Adrenal gland (tissue), 12 donors: Measurements from ENCODE around the gene PACSIN1. TPM values are rescaled to one million over a fixed set of nuclear protein-coding genes. Genes with fewer than 3 reads are reported as not detected.

ENCODE experiments used
- DNase-seq, 7 donors: peaks; one replicate each; pipeline ENCODE4 v3.0.0-alpha.2; 2019 to 2020
- H3K27ac ChIP-seq, 5 donors: fragments of 200-600 bp; sonication (generic) in 4 of 5; 1 replicate in 3 of 5; 2 replicates in 2 of 5; pipeline versions ENCODE4 v1.5.1 to v1.8.0; 2016 to 2020; ENCODE audit warnings: mild to moderate bottlenecking in 1 of 5
- H3K27me3 ChIP-seq: fragments of 200-600 bp; 2 replicates; pipeline ENCODE4 v1.8.0; 2021
- H3K36me3 ChIP-seq, 2 donors: fragments of 200-600 bp; replicated peaks in 1 of 2; 1 replicate in 1 of 2; 2 replicates in 1 of 2; pipeline versions ENCODE4 v1.5.1 to v1.8.0; 2018 to 2022
- H3K4me1 ChIP-seq, 2 donors: fragments of 200-600 bp; replicated peaks in 1 of 2; 1 replicate in 1 of 2; 2 replicates in 1 of 2; pipeline versions ENCODE4 v1.5.1 to v1.8.0; 2018 to 2021
- H3K4me3 ChIP-seq, 4 donors: fragments of 200-600 bp; sonication (generic) in 3 of 4; one replicate each; pipeline ENCODE4 v1.5.1; 2016 to 2018
- H3K9me3 ChIP-seq, 3 donors: fragments of 200-600 bp; sonication (generic) in 1 of 3; replicated peaks in 1 of 3; 1 replicate in 2 of 3; 2 replicates in 1 of 3; pipeline versions ENCODE4 v1.5.1 to v1.8.0; 2016 to 2021
- CTCF ChIP-seq, 6 experiments: fragments of 450-650 bp in 4 of 6; fragments of 200-600 bp in 2 of 6; sonication (generic) in 1 of 6; IDR thresholded peaks; 1 replicate in 5 of 6; 2 replicates in 1 of 6; pipeline versions ENCODE4 v1.5.1 to v1.8.0; 2016 to 2021; ENCODE audit warnings: antibody characterized with exemption in 6 of 6, mild to moderate bottlenecking in 2 of 6, moderate library complexity in 1 of 6
- POLR2A ChIP-seq, 2 donors: fragments of 450-650 bp; IDR thresholded peaks; one replicate each; pipeline ENCODE4 v1.6.1; 2017; ENCODE audit warnings: antibody characterized with exemption in 2 of 2, mild to moderate bottlenecking in 2 of 2, moderate library complexity in 1 of 2
- WGBS, 4 donors: extraction: QIAGEN DNeasy Blood & Tissue Kit in 2 of 4; methylation state at CpG; one replicate each; pipeline versions ENCODE4 v1.1.5 to v1.1.7; 2013 to 2017; 5-methylcytosine and 5-hydroxymethylcytosine counted together
- intact Hi-C, 2 donors: fragments of 100-400 bp; cut with DNase I; formaldehyde crosslinking; loops; one replicate each; pipeline versions ENCODE4 v1.14.1 to v1.15.0; 2022 to 2023
- polyA plus RNA-seq, 3 donors: library from polyadenylated mRNA; stranded (reverse); fragments of 200-250 nt in 2 of 3; fragments of 350-450 nt in 1 of 3; fragmentation: Illumina TruSeq in 1 of 3; extraction: RNeasy Lipid Tissue Mini Kit (QIAGEN cat#74804) in 1 of 3; gene quantifications; one replicate each; pipeline ENCODE4 v1.2.3, GENCODE V29; 2013 to 2014
- total RNA-seq, 9 donors: library from RNA; depleted of rRNA in 4 of 9; stranded (reverse); fragments of >200 nt in 4 of 9; fragments of 120-200 nt in 1 of 9; fragmentation: NEBNext Ultra II Directional in 1 of 9; extraction: Animal tissue kit (Norgen Biotek cat#: 25700) in 1 of 9; gene quantifications; one replicate each; pipeline versions ENCODE4 v1.1.0 to v1.2.4, GENCODE V29; 2013 to 2023
- donor health status: healthy with polysubstance abuse.
- donor health status: Bipolar disorder and iron deficiency.
- donor health status: DM: yes; HTN: yes; CAD: no.
- donor health status: DM: no; HTN: no; CAD: no.
- donor health status: DM: no; HTN: no; CAD: no.
- donor health status: DM: yes; HTN: yes; CAD: no.

Gene PACSIN1
- total and polyA plus RNA-seq, 12 donors = 0.19 to 2.9 (median 0.73) TPM; not detected in 2

- Histone ChIP-seq H3K36me3 (no peaks in the 10 kb centered on the region), H3K9me3 (no peaks in the 10 kb centered on the region), H3K27ac (no peak overlapping the region), H3K27me3 (no peaks in the 10 kb centered on the region), H3K4me1 (no peaks in the 10 kb centered on the region), H3K4me3 (no peak overlapping the region)
- no peak for TF ChIP-seq POLR2A (IDR thresholded peaks at IDR 0.05)
- no peak for TF ChIP-seq CTCF (IDR thresholded peaks at IDR 0.05)
- 26 to 66% (median 34%) methylated on average over 4 to 11 of the region's 11 CpGs for WGBS, 4 donors
- peak; percentile 40 to 75 (median 72) for DNase-seq
- intact Hi-C loops = no loop called here
Observed at GRCh38 chr6:34546551-34547321, 80.9 kb downstream of the PACSIN1 start.

DNA sequence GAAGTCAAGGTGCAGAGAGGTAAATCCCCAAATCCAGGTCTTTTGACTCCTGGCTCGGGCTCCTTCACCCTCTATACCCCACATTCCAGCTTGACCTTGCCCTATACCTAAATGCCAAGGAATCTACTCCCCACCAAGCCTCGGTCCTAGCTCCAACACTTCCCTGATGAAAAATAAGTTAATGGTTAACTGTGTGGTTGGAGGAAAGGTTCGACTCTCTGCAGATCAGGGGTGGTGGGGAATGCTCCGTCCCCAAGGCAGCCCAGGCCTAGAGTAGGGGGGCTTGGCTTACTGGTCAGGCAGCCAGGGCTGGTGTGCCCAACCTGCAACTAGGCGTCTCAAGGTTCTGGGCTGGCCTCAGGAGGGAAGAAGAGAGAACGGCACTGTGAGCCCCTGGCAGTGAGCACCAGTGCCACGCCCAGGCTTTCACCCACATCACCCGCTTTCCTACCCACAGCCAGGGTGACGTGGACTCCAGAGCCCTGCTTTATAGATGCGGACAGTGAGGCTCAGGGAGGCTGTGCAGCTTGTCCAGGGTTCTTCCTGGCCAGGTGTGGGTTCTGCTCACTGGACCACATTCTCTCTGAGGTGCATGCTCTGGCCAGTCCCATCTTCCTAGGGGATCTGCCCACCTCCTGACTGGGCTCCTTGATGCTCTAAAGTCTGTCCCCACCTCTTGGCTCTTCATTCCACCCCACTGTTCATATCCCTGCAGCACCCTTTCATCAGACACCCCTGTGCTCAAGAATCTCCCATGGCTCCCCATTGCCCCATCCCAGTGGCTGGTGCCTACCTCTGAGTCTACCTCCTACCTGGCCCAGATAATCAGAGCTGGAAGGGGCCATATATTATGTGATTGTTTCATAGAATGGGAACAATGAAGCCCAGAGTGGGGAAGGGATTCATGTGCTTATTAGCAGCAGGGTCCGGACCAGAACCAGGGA lies 82.1 kb downstream of the PACSIN1 start:
- Histone ChIP-seq H3K27me3 (no peaks in the 10 kb centered on the region), H3K4me3 (no peak overlapping the region), H3K9me3 (no peaks in the 10 kb centered on the region), H3K4me1 (no peaks in the 10 kb centered on the region), H3K36me3 (no peaks in the 10 kb centered on the region), H3K27ac (no peak overlapping the region)
- no peak for DNase-seq
- 78 to 94% (median 88%) methylated on average over 9 to 11 of the region's 11 CpGs for WGBS, 4 donors
- TF ChIP-seq POLR2A (IDR thresholded peaks at IDR 0.05) = no peak
- TF ChIP-seq CTCF (IDR thresholded peaks at IDR 0.05) = no peak
- intact Hi-C loops = no loop called here

DNA sequence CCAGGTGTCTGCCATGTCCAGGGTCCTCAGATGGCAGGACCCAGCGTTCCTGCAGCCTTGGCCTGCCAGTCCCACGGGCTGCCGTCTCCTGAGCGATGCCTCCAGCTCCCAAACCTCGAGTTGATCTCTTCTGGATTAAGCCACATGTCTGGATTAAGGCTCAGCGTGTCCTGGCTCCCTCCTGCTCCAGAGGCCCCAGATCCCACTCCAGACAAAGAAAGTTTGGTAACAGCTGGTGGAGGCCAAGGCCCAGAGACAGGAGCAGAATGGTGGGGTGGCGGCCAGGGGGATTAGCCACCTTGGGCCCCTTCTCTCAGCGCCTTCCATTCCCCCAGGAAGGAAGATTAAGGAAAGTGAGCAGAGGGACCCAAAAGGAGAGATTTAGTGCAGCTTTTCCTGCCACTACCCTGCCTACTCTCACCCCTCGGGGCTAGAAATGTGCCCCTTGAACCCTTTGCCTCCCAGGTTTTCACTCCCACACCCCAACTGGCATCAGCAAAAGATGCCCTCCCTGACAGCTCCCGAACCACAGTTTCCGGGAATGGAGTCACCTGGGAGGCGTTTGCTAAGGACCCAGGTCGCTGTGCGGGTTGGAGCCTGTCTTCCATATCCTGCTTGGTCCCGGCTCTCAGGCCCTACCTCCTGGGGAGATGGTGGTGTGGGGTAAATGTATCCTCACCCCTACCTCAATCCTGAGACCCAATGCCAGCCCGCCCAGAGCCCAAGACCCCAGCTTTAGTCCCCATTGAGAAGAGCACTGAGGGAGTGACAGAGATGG lies 83.3 kb downstream of the PACSIN1 start:
- H3K4me1 ChIP-seq = no peaks in the 10 kb centered on the region
- 83 to 89% (median 87%) methylated on average over 12 to 16 of the region's 16 CpGs for WGBS, 4 donors
- H3K27me3 ChIP-seq = no peaks in the 10 kb centered on the region
- H3K27ac ChIP-seq = no peak overlapping the region
- no peak for DNase-seq
- no peak overlapping the region for H3K4me3 ChIP-seq
- no peaks in the 10 kb centered on the region for H3K9me3 ChIP-seq
- TF ChIP-seq POLR2A (IDR thresholded peaks at IDR 0.05) (no peak), CTCF (IDR thresholded peaks at IDR 0.05) (no peak)
- intact Hi-C loops = no loop called here
- H3K36me3 ChIP-seq = no peaks in the 10 kb centered on the region

DNA sequence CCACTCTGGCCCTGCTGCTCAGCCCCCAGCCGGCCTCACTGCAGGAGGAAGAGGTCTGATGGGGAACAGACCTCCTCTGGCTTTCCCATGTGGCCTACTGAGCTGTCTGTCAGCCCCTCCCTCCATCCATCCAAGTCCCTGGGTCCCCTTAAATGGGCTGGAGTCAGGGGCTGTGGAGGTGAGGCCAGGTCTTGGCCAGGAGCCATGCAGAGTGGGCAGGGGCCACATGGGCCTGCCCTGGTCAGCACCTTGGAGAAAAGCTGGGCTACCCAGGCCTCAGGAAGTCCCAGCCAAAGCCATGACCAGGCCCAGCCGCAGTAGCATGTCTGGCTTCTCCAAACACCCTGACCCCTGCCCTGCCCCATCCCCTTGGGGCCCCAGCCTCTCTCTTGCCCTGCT lies 83.9 kb downstream of the PACSIN1 start:
- Histone ChIP-seq H3K36me3 (no peaks in the 10 kb centered on the region), H3K4me3 (no peak overlapping the region), H3K4me1 (no peaks in the 10 kb centered on the region), H3K9me3 (no peaks in the 10 kb centered on the region), H3K27ac (no peak overlapping the region), H3K27me3 (no peaks in the 10 kb centered on the region)
- no peak for DNase-seq
- WGBS, 4 donors = 83 to 100% (median 98%) methylated on average over 1 to 2 of the region's 2 CpGs
- TF ChIP-seq POLR2A (IDR thresholded peaks at IDR 0.05) (no peak), CTCF (IDR thresholded peaks at IDR 0.05) (no peak)
- intact Hi-C loops = no loop called here
